ENCODE measurements around the gene MT1M.

Gene MT1M

GRCh38 chr16:56645838-56646237 is 13.4 kb downstream of the MT1M start:
- Histone ChIP-seq H3K79me1 (ENCODE audit: low read length) (no peaks in the 10 kb centered on the region), H4K5ac (ENCODE audit: low read length) (no peak overlapping the region), H2BK5ac (ENCODE audit: low read length) (no peak overlapping the region), H2BK15ac (replicated peaks; ENCODE audit: low read depth) (no peak overlapping the region), H3K4me3 (ENCODE audit: low read length) (no peak overlapping the region), H3K27ac (ENCODE audit: low read depth, low read length) (no peak overlapping the region), H3K36me3 (ENCODE audit: control insufficient read depth, insufficient read depth, low read length) (no peaks in the 10 kb centered on the region), H3K4me2 (ENCODE audit: low read length) (no peak overlapping the region), H3K9ac (ENCODE audit: low read length) (no peak overlapping the region), H2BK120ac (ENCODE audit: low read depth, low read length) (no peak overlapping the region), H2AK5ac (ENCODE audit: low read length) (no peak overlapping the region), H3K79me2 (ENCODE audit: control insufficient read depth, insufficient read depth, low read length) (no peaks in the 10 kb centered on the region), H3K4ac (ENCODE audit: low read depth, low read length) (no peak overlapping the region), H3K27me3 (ENCODE audit: insufficient read depth, low read length, poor library complexity) (peaks cover 80% of the 10 kb centered on the region), H4K8ac (ENCODE audit: low read depth, low read length) (no peak overlapping the region), H3K4me1 (ENCODE audit: control insufficient read depth, low read depth, low read length) (no peaks in the 10 kb centered on the region), H3K23ac (ENCODE audit: low read length) (no peak overlapping the region), H3K18ac (ENCODE audit: low read length) (no peak overlapping the region), H3K56ac (ENCODE audit: low read length) (no peak overlapping the region)
- no CpG with 5 or more reads among the region's 1 CpG for WGBS (ENCODE audit: extremely low coverage, insufficient coverage, low lambda C conversion rate)
- DNase-seq: no peak

GRCh38 chr16:56647641-56648431 is 15.4 kb downstream of the MT1M start:
- no peak for DNase-seq
- Histone ChIP-seq H3K79me2 (ENCODE audit: control insufficient read depth, insufficient read depth, low read length) (no peaks in the 10 kb centered on the region), H2AK5ac (ENCODE audit: low read length) (no peak overlapping the region), H3K79me1 (ENCODE audit: low read length) (no peaks in the 10 kb centered on the region), H3K4me1 (ENCODE audit: control insufficient read depth, low read depth, low read length) (no peaks in the 10 kb centered on the region), H3K27me3 (ENCODE audit: insufficient read depth, low read length, poor library complexity) (peaks cover 64% of the 10 kb centered on the region), H3K9ac (ENCODE audit: low read length) (no peak overlapping the region), H4K8ac (ENCODE audit: low read depth, low read length) (no peak overlapping the region), H3K36me3 (ENCODE audit: control insufficient read depth, insufficient read depth, low read length) (no peaks in the 10 kb centered on the region), H2BK120ac (ENCODE audit: low read depth, low read length) (no peak overlapping the region), H4K5ac (ENCODE audit: low read length) (no peak overlapping the region), H3K56ac (ENCODE audit: low read length) (no peak overlapping the region), H3K23ac (ENCODE audit: low read length) (peak overlapping the region; percentile 81), H3K4me2 (ENCODE audit: low read length) (no peak overlapping the region), H2BK15ac (replicated peaks; ENCODE audit: low read depth) (no peak overlapping the region), H3K18ac (ENCODE audit: low read length) (no peak overlapping the region), H2BK5ac (ENCODE audit: low read length) (no peak overlapping the region), H3K4ac (ENCODE audit: low read depth, low read length) (no peak overlapping the region), H3K27ac (ENCODE audit: low read depth, low read length) (no peak overlapping the region), H3K4me3 (ENCODE audit: low read length) (no peak overlapping the region)
- no CpG with 5 or more reads among the region's 33 CpGs for WGBS (ENCODE audit: extremely low coverage, insufficient coverage, low lambda C conversion rate)

GRCh38 chr16:56649271-56649670 is 16.8 kb downstream of the MT1M start:
- H3K4me3 ChIP-seq (ENCODE audit: low read length): no peak overlapping the region
- peaks cover 49% of the 10 kb centered on the region for H3K27me3 ChIP-seq (ENCODE audit: insufficient read depth, low read length, poor library complexity)
- no peak for DNase-seq
- no peak overlapping the region for H3K9ac ChIP-seq (ENCODE audit: low read length)
- H2AK5ac ChIP-seq (ENCODE audit: low read length): no peak overlapping the region
- H3K79me1 ChIP-seq (ENCODE audit: low read length): no peaks in the 10 kb centered on the region
- no peaks in the 10 kb centered on the region for H3K79me2 ChIP-seq (ENCODE audit: control insufficient read depth, insufficient read depth, low read length)
- H3K18ac ChIP-seq (ENCODE audit: low read length): no peak overlapping the region
- H2BK120ac ChIP-seq (ENCODE audit: low read depth, low read length): no peak overlapping the region
- H3K36me3 ChIP-seq (ENCODE audit: control insufficient read depth, insufficient read depth, low read length): no peaks in the 10 kb centered on the region
- H3K27ac ChIP-seq (ENCODE audit: low read depth, low read length): no peak overlapping the region
- H3K4me2 ChIP-seq (ENCODE audit: low read length): no peak overlapping the region
- H3K56ac ChIP-seq (ENCODE audit: low read length): no peak overlapping the region
- H4K5ac ChIP-seq (ENCODE audit: low read length): no peak overlapping the region
- H3K4ac ChIP-seq (ENCODE audit: low read depth, low read length): no peak overlapping the region
- no peak overlapping the region for H4K8ac ChIP-seq (ENCODE audit: low read depth, low read length)
- no peak overlapping the region for H2BK5ac ChIP-seq (ENCODE audit: low read length)
- H3K23ac ChIP-seq (ENCODE audit: low read length): no peak overlapping the region
- no peak overlapping the region for H2BK15ac ChIP-seq (replicated peaks; ENCODE audit: low read depth)
- H3K4me1 ChIP-seq (ENCODE audit: control insufficient read depth, low read depth, low read length): no peaks in the 10 kb centered on the region
- no CpG with 5 or more reads among the region's 2 CpGs for WGBS (ENCODE audit: extremely low coverage, insufficient coverage, low lambda C conversion rate)

GRCh38 chr16:56649820-56650219 is 17.4 kb downstream of the MT1M start:
- Histone ChIP-seq H3K18ac (ENCODE audit: low read length) (no peak overlapping the region), H2BK5ac (ENCODE audit: low read length) (no peak overlapping the region), H3K4me2 (ENCODE audit: low read length) (no peak overlapping the region), H3K4me1 (ENCODE audit: control insufficient read depth, low read depth, low read length) (no peaks in the 10 kb centered on the region), H2BK15ac (replicated peaks; ENCODE audit: low read depth) (no peak overlapping the region), H3K56ac (ENCODE audit: low read length) (no peak overlapping the region), H3K79me1 (ENCODE audit: low read length) (no peaks in the 10 kb centered on the region), H3K27ac (ENCODE audit: low read depth, low read length) (no peak overlapping the region), H2AK5ac (ENCODE audit: low read length) (no peak overlapping the region), H3K9ac (ENCODE audit: low read length) (no peak overlapping the region), H3K4me3 (ENCODE audit: low read length) (no peak overlapping the region), H3K23ac (ENCODE audit: low read length) (no peak overlapping the region), H4K8ac (ENCODE audit: low read depth, low read length) (no peak overlapping the region), H3K36me3 (ENCODE audit: control insufficient read depth, insufficient read depth, low read length) (no peaks in the 10 kb centered on the region), H4K5ac (ENCODE audit: low read length) (no peak overlapping the region), H2BK120ac (ENCODE audit: low read depth, low read length) (no peak overlapping the region), H3K79me2 (ENCODE audit: control insufficient read depth, insufficient read depth, low read length) (no peaks in the 10 kb centered on the region), H3K27me3 (ENCODE audit: insufficient read depth, low read length, poor library complexity) (peaks cover 44% of the 10 kb centered on the region), H3K4ac (ENCODE audit: low read depth, low read length) (no peak overlapping the region)
- DNase-seq: no peak
- no CpG with 5 or more reads among the region's 3 CpGs for WGBS (ENCODE audit: extremely low coverage, insufficient coverage, low lambda C conversion rate)

GRCh38 chr16:56651586-56651985 is 19.1 kb downstream of the MT1M start, which contains the start of gene MT1B:
TSS of gene MT1B (plus strand) at chr16:56651886. CDS start at chr16:56651954, 68 bp downstream.
- Histone ChIP-seq H3K4me3 (ENCODE audit: low read length) (no peak within 1 kb of the TSS), H3K79me1 (ENCODE audit: low read length) (no peaks in the 10 kb centered on the region), H3K23ac (ENCODE audit: low read length) (no peak within 1 kb of the TSS), H3K9ac (ENCODE audit: low read length) (no peak within 1 kb of the TSS), H3K27me3 (ENCODE audit: insufficient read depth, low read length, poor library complexity) (peaks cover 28% of the 10 kb centered on the region), H2BK120ac (ENCODE audit: low read depth, low read length) (no peak within 1 kb of the TSS), H3K79me2 (ENCODE audit: control insufficient read depth, insufficient read depth, low read length) (no peaks in the 10 kb centered on the region), H2BK5ac (ENCODE audit: low read length) (no peak within 1 kb of the TSS), H3K56ac (ENCODE audit: low read length) (no peak within 1 kb of the TSS), H3K4me2 (ENCODE audit: low read length) (no peak within 1 kb of the TSS), H4K5ac (ENCODE audit: low read length) (no peak within 1 kb of the TSS), H3K27ac (ENCODE audit: low read depth, low read length) (no peak within 1 kb of the TSS), H3K18ac (ENCODE audit: low read length) (no peak within 1 kb of the TSS), H2AK5ac (ENCODE audit: low read length) (no peak within 1 kb of the TSS), H3K4ac (ENCODE audit: low read depth, low read length) (no peak within 1 kb of the TSS), H4K8ac (ENCODE audit: low read depth, low read length) (no peak within 1 kb of the TSS), H3K36me3 (ENCODE audit: control insufficient read depth, insufficient read depth, low read length) (no peaks in the 10 kb centered on the region), H2BK15ac (replicated peaks; ENCODE audit: low read depth) (no peak within 1 kb of the TSS), H3K4me1 (ENCODE audit: control insufficient read depth, low read depth, low read length) (no peaks in the 10 kb centered on the region)
- no CpG with 5 or more reads among the region's 7 CpGs for WGBS (ENCODE audit: extremely low coverage, insufficient coverage, low lambda C conversion rate)
- no peak for DNase-seq

- no peak overlapping the region for H2BK5ac ChIP-seq (ENCODE audit: low read length)
- H3K56ac ChIP-seq (ENCODE audit: low read length): no peak overlapping the region
- H4K5ac ChIP-seq (ENCODE audit: low read length): no peak overlapping the region
- H2AK5ac ChIP-seq (ENCODE audit: low read length): no peak overlapping the region
- no peaks in the 10 kb centered on the region for H3K79me2 ChIP-seq (ENCODE audit: control insufficient read depth, insufficient read depth, low read length)
- no peaks in the 10 kb centered on the region for H3K79me1 ChIP-seq (ENCODE audit: low read length)
- H3K4me2 ChIP-seq (ENCODE audit: low read length): no peak overlapping the region
- no peak overlapping the region for H3K4me3 ChIP-seq (ENCODE audit: low read length)
- WGBS (ENCODE audit: extremely low coverage, insufficient coverage, low lambda C conversion rate): no CpG with 5 or more reads among the region's 1 CpG
- no peak overlapping the region for H2BK120ac ChIP-seq (ENCODE audit: low read depth, low read length)
- H3K36me3 ChIP-seq (ENCODE audit: control insufficient read depth, insufficient read depth, low read length): no peaks in the 10 kb centered on the region
- H3K4me1 ChIP-seq (ENCODE audit: control insufficient read depth, low read depth, low read length): no peaks in the 10 kb centered on the region
- no peak overlapping the region for H3K9ac ChIP-seq (ENCODE audit: low read length)
- no peak overlapping the region for H2BK15ac ChIP-seq (replicated peaks; ENCODE audit: low read depth)
- no peak for DNase-seq
- no peak overlapping the region for H4K8ac ChIP-seq (ENCODE audit: low read depth, low read length)
- H3K27ac ChIP-seq (ENCODE audit: low read depth, low read length): no peak overlapping the region
- no peak overlapping the region for H3K23ac ChIP-seq (ENCODE audit: low read length)
- H3K4ac ChIP-seq (ENCODE audit: low read depth, low read length): no peak overlapping the region
- peaks cover 19% of the 10 kb centered on the region for H3K27me3 ChIP-seq (ENCODE audit: insufficient read depth, low read length, poor library complexity)
- H3K18ac ChIP-seq (ENCODE audit: low read length): no peak overlapping the region
Measured at GRCh38 chr16:56652600-56652999, 20.1 kb downstream of the MT1M start.
